HepG2 (cell line): ENCODE data around the gene LYRM2. TPM values are rescaled to one million over a fixed set of nuclear protein-coding genes. Genes with fewer than 3 reads are reported as not detected.

Source experiments
- ATAC-seq: fragments of 200-7000 bp; cut with Tn5 transposase; 3 replicates; pipeline ENCODE4 v1.9.1; 2020; ENCODE audit warnings: mild to moderate bottlenecking, moderate library complexity
- BruUV-seq: library from RNA; stranded (reverse); fragments of 400-500 nt; replicated peaks from 2 replicates; lab custom pipeline; 2021; lab: Mats Ljungman, UMichigan
- CTCF ChIA-PET: fragments of 300-600 bp; formaldehyde crosslinking; extraction: SDS; loops from one replicate; lab custom pipeline; 2021; ENCODE audit warnings: low total read pairs, inconsistent platforms, low intra/inter-chr PET ratio; lab: Yijun Ruan, JAX
- POLR2A ChIA-PET: fragments of 350-600 bp; sonication (Branson Sonifier 250); formaldehyde crosslinking; loops from one replicate; lab custom pipeline; 2020; ENCODE audit warnings: antibody characterized with exemption, inconsistent platforms; lab: Yijun Ruan, JAX
- DNase-seq: peaks from one replicate; pipeline ENCODE4 v3.0.0-alpha.2; 2015; ENCODE audit warnings: low spot score
- FAIRE-seq: peaks from 3 replicates; lab custom pipeline; 2011; peaks lifted over from hg19 to GRCh38; lab: Jason Lieb, UNC
- H2AFZ ChIP-seq: one replicate; pipeline ENCODE4 v1.6.1; 2011; ENCODE audit warnings: low read length, inconsistent platforms
- H3K27ac ChIP-seq: fragments of 300-600 bp; 3 replicates; pipeline ENCODE4 v1.8.0; 2011; ENCODE audit warnings: mixed run types, mild to moderate bottlenecking, mixed read lengths, low read length, inconsistent platforms; ENCODE audit not compliant: insufficient read depth; ENCODE audit errors: extremely low read length
- H3K27me3 ChIP-seq, 2 experiments: fragments of 200-600 bp in 1 of 2; 2 replicates in 1 of 2; 3 replicates in 1 of 2; pipeline versions ENCODE4 v1.6.0 to v1.8.0; 2011; ENCODE audit warnings: low read length in 2 of 2, mild to moderate bottlenecking in 2 of 2, moderate library complexity in 2 of 2, inconsistent platforms in 1 of 2; ENCODE audit not compliant: insufficient read depth in 2 of 2, control insufficient read depth in 1 of 2
- H3K36me3 ChIP-seq, 2 experiments: fragments of 200-600 bp in 1 of 2; replicated peaks in 1 of 2; 2 replicates in 1 of 2; 3 replicates in 1 of 2; pipeline versions ENCODE4 v1.5.1 to v1.8.0; 2011; ENCODE audit warnings: low read length in 2 of 2, inconsistent platforms in 1 of 2; ENCODE audit not compliant: insufficient read depth in 2 of 2, control insufficient read depth in 1 of 2
- H3K4me1 ChIP-seq: 2 replicates; pipeline ENCODE4 v1.5.1; 2012; ENCODE audit warnings: low read length, inconsistent platforms; ENCODE audit not compliant: insufficient read depth
- H3K4me2 ChIP-seq: 2 replicates; pipeline ENCODE4 v1.6.0; 2011; ENCODE audit warnings: low read depth, low read length, inconsistent platforms
- H3K4me3 ChIP-seq, 3 experiments: fragments of 200-600 bp in 1 of 3; sonication (generic), shearing (Covaris generic) in 1 of 3; replicated peaks in 1 of 3; 2 replicates each; pipeline ENCODE4 v1.5.1; 2011 to 2016; ENCODE audit warnings: low read length in 3 of 3, inconsistent platforms in 2 of 3, low read depth in 2 of 3, mild to moderate bottlenecking in 2 of 3, control low read depth in 1 of 3, mixed read lengths in 1 of 3; ENCODE audit not compliant: insufficient read depth in 1 of 3
- H3K79me2 ChIP-seq: one replicate; pipeline ENCODE4 v1.6.1; 2011; ENCODE audit warnings: low read length, inconsistent platforms; ENCODE audit not compliant: insufficient read depth
- H3K9ac ChIP-seq: 2 replicates; pipeline ENCODE4 v1.6.0; 2011; ENCODE audit warnings: mild to moderate bottlenecking, low read depth, low read length, inconsistent platforms; ENCODE audit not compliant: insufficient read depth
- H3K9me3 ChIP-seq: 2 replicates; pipeline ENCODE4 v1.5.1; 2012; ENCODE audit warnings: mild to moderate bottlenecking, low read length
- H4K20me1 ChIP-seq: 2 replicates; pipeline ENCODE4 v1.6.0; 2011; ENCODE audit warnings: inconsistent platforms, mild to moderate bottlenecking, low read length, moderate library complexity; ENCODE audit not compliant: insufficient read depth
- MEF2D ChIP-seq: sonication (generic); formaldehyde crosslinking; IDR thresholded peaks from 2 replicates; pipeline ENCODE4 v1.5.1; 2020; ENCODE audit warnings: mild to moderate bottlenecking, missing genetic modification reagents
- NFIC ChIP-seq: IDR thresholded peaks from 2 replicates; pipeline ENCODE4 v1.6.1; 2012; ENCODE audit warnings: mild to moderate bottlenecking, low read length, inconsistent platforms
- STAG1 ChIP-seq: sonication (generic); formaldehyde crosslinking; IDR thresholded peaks from 2 replicates; pipeline ENCODE4 v1.4.0; 2020; ENCODE audit warnings: missing genetic modification reagents
- WGBS: methylation state at CpG from one replicate; pipeline ENCODE4 v1.1.6; 2017; ENCODE audit warnings: low lambda C conversion rate; 5-methylcytosine and 5-hydroxymethylcytosine counted together
- in situ Hi-C: cut with HindIII; loops from 2 replicates; pipeline ENCODE4 v1.10.0; 2017; ENCODE audit warnings: low pct_unique_long_range_greater_than_20kb; ENCODE audit not compliant: extremely low pct_ligation_motif_present
- intact Hi-C: fragments of 100-400 bp; cut with micrococcal nuclease; formaldehyde crosslinking; loops from one replicate; pipeline ENCODE4 v1.10.0; 2022; ENCODE audit not compliant: unreplicated experiment
- polyA plus RNA-seq, 8 experiments: library from polyadenylated mRNA; depleted of rRNA in 3 of 8; stranded (reverse) in 7 of 8; unstranded in 1 of 8; fragments of >200 nt; fragmentation: Illumina TruSeq in 4 of 8; extraction: Trizol in 4 of 8; gene quantifications; 2 replicates each; pipeline versions ENCODE4 v1.2.1 to v1.2.3, GENCODE V29; 2011 to 2016; ENCODE audit warnings: low read depth in 4 of 8, missing spikeins in 1 of 8, mixed read lengths in 1 of 8; ENCODE audit not compliant: insufficient read depth in 1 of 8
- total RNA-seq, 5 experiments: library from RNA; depleted of rRNA; stranded (reverse); fragments of >200 nt; fragmentation: Illumina TruSeq; extraction: Trizol; gene quantifications; 2 replicates each; pipeline ENCODE4 v1.2.3, GENCODE V29; 2016; ENCODE audit warnings: low read depth in 1 of 5
- TF ChIP-seq, protein P1 (sequence below): IDR thresholded peaks from 2 replicates; pipeline ENCODE4 v1.6.1; 2016; ENCODE audit warnings: control low read depth

LYRM2 gene
- total and polyA plus RNA-seq, 2 of the 13 experiments (the other 11 are each of a cell fraction or from before 2014, with no cell fraction given): 17.8 to 32.6 TPM

- BruUV-seq: no TSS peak
- WGBS: 65% methylated on average over 2 of the region's 2 CpGs
- no peak for FAIRE-seq
- H3K9ac ChIP-seq: no peak overlapping the region
- H3K36me3 ChIP-seq: no peaks in the 10 kb centered on the region
- peaks cover 9% of the 10 kb centered on the region for H3K4me1 ChIP-seq
- no peak overlapping the region for H3K27ac ChIP-seq
- in situ Hi-C loops: no loop called here
- H3K9me3 ChIP-seq: no peaks in the 10 kb centered on the region
- H4K20me1 ChIP-seq: no peaks in the 10 kb centered on the region
- no peak for DNase-seq
- H3K79me2 ChIP-seq: no peaks in the 10 kb centered on the region
- no peak overlapping the region for H2AFZ ChIP-seq
- H3K27me3 ChIP-seq: 0 out of 5 replicates have a peak, but pooled peaks cover 0 to 5% of the 10 kb centered on the region in 2 experiments
- no peak overlapping the region for H3K4me3 ChIP-seq
- POLR2A ChIA-PET: no interaction called here
- no peak overlapping the region for H3K4me2 ChIP-seq
- CTCF ChIA-PET: no interaction called here
- intact Hi-C loops: no loop called here
- ATAC-seq: no peak
- TF ChIP-seq, protein P1, sequence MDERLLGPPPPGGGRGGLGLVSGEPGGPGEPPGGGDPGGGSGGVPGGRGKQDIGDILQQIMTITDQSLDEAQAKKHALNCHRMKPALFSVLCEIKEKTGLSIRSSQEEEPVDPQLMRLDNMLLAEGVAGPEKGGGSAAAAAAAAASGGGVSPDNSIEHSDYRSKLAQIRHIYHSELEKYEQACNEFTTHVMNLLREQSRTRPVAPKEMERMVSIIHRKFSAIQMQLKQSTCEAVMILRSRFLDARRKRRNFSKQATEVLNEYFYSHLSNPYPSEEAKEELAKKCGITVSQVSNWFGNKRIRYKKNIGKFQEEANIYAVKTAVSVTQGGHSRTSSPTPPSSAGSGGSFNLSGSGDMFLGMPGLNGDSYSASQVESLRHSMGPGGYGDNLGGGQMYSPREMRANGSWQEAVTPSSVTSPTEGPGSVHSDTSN (CRISPR knock-in tag): no peak
- TF ChIP-seq, all 625 proteins: peak for 0
Observed at GRCh38 chr6:89539779-89540178, 98.8 kb downstream of the LYRM2 start.

GRCh38 chr6:89536231-89536630 lies 102.3 kb downstream of the LYRM2 start:
- Histone ChIP-seq H3K79me2 (no peaks in the 10 kb centered on the region), H3K4me1 (no peaks in the 10 kb centered on the region), H2AFZ (no peak overlapping the region), H3K9me3 (no peaks in the 10 kb centered on the region), H3K36me3 (no peaks in the 10 kb centered on the region)
- 58% methylated on average over 5 of the region's 5 CpGs for WGBS
- BruUV-seq: no TSS peak
- intact Hi-C loops: no loop called here
- peak; percentile 4; the same call in 1 of the 2 replicates for TF ChIP-seq STAG1 (CRISPR knock-in tag)
- TF ChIP-seq NFIC: no peak
- TF ChIP-seq MEF2D (CRISPR knock-in tag): no peak
- TF ChIP-seq, all 625 proteins: peak for 1
- DNase-seq (no peak), ATAC-seq (peak; percentile 60; the same call in 2 of the 3 replicates), FAIRE-seq (no peak)
- no peaks in the 10 kb centered on the region for H3K27me3 ChIP-seq
- in situ Hi-C loops: no loop called here
- no peaks in the 10 kb centered on the region for H4K20me1 ChIP-seq
- H3K27ac ChIP-seq: no peak overlapping the region
- ChIA-PET CTCF (no interaction called here), POLR2A (no interaction called here)
- H3K4me3 ChIP-seq: no peak overlapping the region
- H3K4me2 ChIP-seq: no peak overlapping the region
- no peak overlapping the region for H3K9ac ChIP-seq
